Chondrocyte (in vitro differentiated cells): ENCODE measurements around the gene UXS1. TPM values are rescaled to one million over a fixed set of nuclear protein-coding genes. Genes with fewer than 3 reads are reported as not detected.

Experiments
- DNase-seq: peaks from one replicate; pipeline ENCODE4 v3.0.0; 2021; ENCODE audit warnings: mixed read lengths, low spot score
- H3K27ac Mint-ChIP-seq: one replicate; pipeline ENCODE4 v1.8.0; 2021; ENCODE audit warnings: mild to moderate bottlenecking, moderate library complexity, mixed read lengths; ENCODE audit not compliant: unreplicated experiment
- H3K27me3 Mint-ChIP-seq: 2 replicates; pipeline ENCODE4 v1.8.0; 2021; ENCODE audit warnings: low read depth, mixed read lengths
- H3K36me3 Mint-ChIP-seq: 2 replicates; pipeline ENCODE4 v1.8.0; 2021; ENCODE audit warnings: low read depth, mixed read lengths
- H3K4me1 Mint-ChIP-seq: 2 replicates; pipeline ENCODE4 v1.8.0; 2021; ENCODE audit warnings: low read depth, mild to moderate bottlenecking, mixed read lengths
- H3K4me3 Mint-ChIP-seq: one replicate; pipeline ENCODE4 v1.8.0; 2021; ENCODE audit warnings: mild to moderate bottlenecking, moderate library complexity, mixed read lengths; ENCODE audit not compliant: unreplicated experiment
- H3K9me3 Mint-ChIP-seq: 2 replicates; pipeline ENCODE4 v1.8.0; 2021; ENCODE audit warnings: low read depth, mixed read lengths
- CTCF ChIP-seq: fragments of 200-600 bp; sonication (generic); IDR thresholded peaks from 2 replicates; pipeline ENCODE4 v1.5.0; 2021; ENCODE audit warnings: antibody characterized with exemption, mild to moderate bottlenecking, moderate library complexity
- total RNA-seq: library from RNA; stranded (reverse); gene quantifications from 3 replicates; pipeline ENCODE4 v1.2.1, GENCODE V29; 2021

The UXS1 gene
- total RNA-seq, 1 donor from 2014 or later: 19.7 TPM

- no peaks in the 10 kb centered on the region for H3K9me3 Mint-ChIP-seq
- H3K27ac Mint-ChIP-seq: no peak overlapping the region
- TF ChIP-seq CTCF: no peak
- no peaks in the 10 kb centered on the region for H3K27me3 Mint-ChIP-seq
- peaks cover 8% of the 10 kb centered on the region for H3K36me3 Mint-ChIP-seq
- peaks cover 59% of the 10 kb centered on the region for H3K4me1 Mint-ChIP-seq
- no peak for DNase-seq
- H3K4me3 Mint-ChIP-seq: no peak overlapping the region
These were observed 51.4 kb downstream of the UXS1 start for GRCh38 chr2:106142683-106143082.

GRCh38 chr2:106140913-106141312 is 53.2 kb downstream of the UXS1 start:
- no peaks in the 10 kb centered on the region for H3K27me3 Mint-ChIP-seq
- TF ChIP-seq CTCF: no peak
- H3K27ac Mint-ChIP-seq: no peak overlapping the region
- no peak overlapping the region for H3K4me3 Mint-ChIP-seq
- DNase-seq: no peak
- H3K4me1 Mint-ChIP-seq: peaks cover 49% of the 10 kb centered on the region
- H3K9me3 Mint-ChIP-seq: no peaks in the 10 kb centered on the region
- peaks cover 8% of the 10 kb centered on the region for H3K36me3 Mint-ChIP-seq

GRCh38 chr2:106140113-106140512 is 54.0 kb downstream of the UXS1 start:
- Mint-ChIP-seq H3K9me3 (no peaks in the 10 kb centered on the region), H3K27ac (no peak overlapping the region), H3K4me1 (peaks cover 45% of the 10 kb centered on the region), H3K36me3 (peaks cover 8% of the 10 kb centered on the region), H3K27me3 (no peaks in the 10 kb centered on the region), H3K4me3 (no peak overlapping the region)
- DNase-seq: no peak
- no peak for TF ChIP-seq CTCF

- no peaks in the 10 kb centered on the region for H3K9me3 Mint-ChIP-seq
- peaks cover 38% of the 10 kb centered on the region for H3K4me1 Mint-ChIP-seq
- H3K4me3 Mint-ChIP-seq: no peak overlapping the region
- H3K27ac Mint-ChIP-seq: no peak overlapping the region
- no peak for TF ChIP-seq CTCF
- no peaks in the 10 kb centered on the region for H3K27me3 Mint-ChIP-seq
- DNase-seq: no peak
- H3K36me3 Mint-ChIP-seq: peaks cover 5% of the 10 kb centered on the region
These were observed 54.7 kb downstream of the UXS1 start for GRCh38 chr2:106139238-106139935.

- Mint-ChIP-seq H3K27me3 (no peaks in the 10 kb centered on the region), H3K27ac (no peak overlapping the region), H3K36me3 (peaks cover 3% of the 10 kb centered on the region), H3K9me3 (no peaks in the 10 kb centered on the region), H3K4me1 (peaks cover 31% of the 10 kb centered on the region), H3K4me3 (no peak overlapping the region)
- TF ChIP-seq CTCF: no peak
- DNase-seq: no peak
These were observed 55.4 kb downstream of the UXS1 start for GRCh38 chr2:106138543-106139237.
